ENCODE results near the gene ZBTB42. TPM values are rescaled to one million over a fixed set of nuclear protein-coding genes. Genes with fewer than 3 reads are reported as not detected.

Gene ZBTB42
- total and polyA plus RNA-seq, 2 of the 13 experiments (the other 11 are each of a cell fraction or from before 2014, with no cell fraction given): 2.8 to 4.2 TPM

DNA sequence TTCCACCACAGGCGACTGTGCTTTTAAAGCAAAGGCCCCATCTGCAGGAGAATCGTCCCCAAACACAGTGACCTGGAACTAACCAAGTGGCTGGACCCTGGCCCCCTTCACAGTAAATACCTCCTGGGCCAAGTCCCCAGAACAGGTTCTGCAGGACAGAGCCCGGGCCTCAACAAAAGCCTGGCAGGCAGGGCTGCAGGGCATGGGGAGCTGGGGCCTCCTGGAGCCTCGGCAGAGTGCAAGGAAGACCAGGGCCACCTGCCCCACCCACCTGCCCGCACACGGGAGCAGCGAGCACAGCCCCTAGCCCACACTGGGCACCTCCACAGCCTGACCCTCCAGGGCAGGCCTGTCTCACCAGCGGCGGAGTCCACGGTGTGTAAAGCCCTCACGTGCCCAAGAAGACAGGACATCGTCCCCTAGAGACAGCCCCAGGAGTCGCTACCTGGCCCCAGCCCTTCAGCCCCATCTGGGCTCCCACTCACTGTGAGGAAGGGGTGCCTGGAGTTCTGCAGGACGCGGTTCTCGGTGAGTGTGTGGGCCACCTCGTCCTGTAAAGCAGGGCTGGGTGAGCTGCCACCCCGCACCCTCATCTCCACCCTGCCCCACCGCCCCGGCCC, 26.3 kb upstream of the ZBTB42 start:
- no TSS peak for BruUV-seq (replicated peaks)
- Histone ChIP-seq H3K4me1 (ENCODE audit: insufficient read depth, low read length) (peaks cover 6% of the 10 kb centered on the region), H2AFZ (ENCODE audit: low read length) (no peak overlapping the region), H4K20me1 (ENCODE audit: insufficient read depth, low read length) (0 out of 2 replicates have a peak, but pooled peaks cover 3% of the 10 kb centered on the region), H3K9me3 (ENCODE audit: low read length) (peaks cover 8% of the 10 kb centered on the region), H3K36me3 (replicated peaks in 1 of 2; ENCODE audit: control insufficient read depth in 1 of 2, insufficient read depth in 2 of 2, low read length in 2 of 2) (peaks cover 24 to 35% of the 10 kb centered on the region in 2 experiments; a peak in 4 of 5 replicates), H3K4me3 (replicated peaks in 1 of 3; ENCODE audit: insufficient read depth in 1 of 3, low read depth in 2 of 3, low read length in 3 of 3) (no peak overlapping the region), H3K27ac (ENCODE audit: extremely low read length, insufficient read depth, low read length) (no peak overlapping the region), H3K27me3 (ENCODE audit: control insufficient read depth in 1 of 2, insufficient read depth in 2 of 2, low read length in 2 of 2) (no peaks in the 10 kb centered on the region), H3K9ac (ENCODE audit: insufficient read depth, low read depth, low read length) (no peak overlapping the region), H3K79me2 (ENCODE audit: insufficient read depth, low read length) (no peaks in the 10 kb centered on the region), H3K4me2 (ENCODE audit: low read depth, low read length) (no peak overlapping the region)
- FAIRE-seq: no peak
- POLR2A ChIA-PET: no interaction called here
- no peak for ATAC-seq
- TF ChIP-seq TEAD3 (CRISPR knock-in tag; optimal IDR thresholded peaks at IDR 0.05; ENCODE audit: borderline replicate concordance) (no peak), ZZZ3 (CRISPR knock-in tag; IDR thresholded peaks at IDR 0.05; ENCODE audit: borderline replicate concordance) (no peak), ZNF337 (CRISPR knock-in tag; IDR thresholded peaks at IDR 0.05; ENCODE audit: borderline replicate concordance, low read depth) (no peak), ZNF891 (CRISPR knock-in tag; IDR thresholded peaks at IDR 0.05) (no peak), ZKSCAN1 (IDR thresholded peaks at IDR 0.05; ENCODE audit: low read length) (no peak), IRX3 (CRISPR knock-in tag; IDR thresholded peaks at IDR 0.05; ENCODE audit: borderline replicate concordance, low read depth) (no peak), RBFOX2 (IDR thresholded peaks at IDR 0.05; ENCODE audit: low read depth, low read length) (0 out of 2 replicates have a peak, but pooled peaks have one; percentile 18), ZSCAN31 (CRISPR knock-in tag; IDR thresholded peaks at IDR 0.05; ENCODE audit: low read depth) (no peak), AGO2 (optimal IDR thresholded peaks at IDR 0.05; ENCODE audit: low read depth, low read length) (peak; percentile 2), ZNF616 (CRISPR knock-in tag; IDR thresholded peaks at IDR 0.05; ENCODE audit: low read depth) (no peak), ZNF331 (CRISPR knock-in tag; IDR thresholded peaks at IDR 0.05) (no peak), POLR2A (IDR thresholded peaks at IDR 0.05; ENCODE audit: insufficient read depth in 1 of 2, low read depth in 2 of 2, low read length in 2 of 2) (peak in 1 of 2 experiments; percentile 25; a peak in 1 of 4 replicates), ZBTB20 (CRISPR knock-in tag; IDR thresholded peaks at IDR 0.05; ENCODE audit: borderline replicate concordance, low read depth) (no peak), ZBTB42 (CRISPR knock-in tag; IDR thresholded peaks at IDR 0.05) (no peak), ZNF678 (CRISPR knock-in tag; IDR thresholded peaks at IDR 0.05) (no peak), THAP8 (CRISPR knock-in tag; IDR thresholded peaks at IDR 0.05; ENCODE audit: borderline replicate concordance) (no peak), PAX8 (CRISPR knock-in tag; IDR thresholded peaks at IDR 0.05; ENCODE audit: borderline replicate concordance) (no peak), POGK (CRISPR knock-in tag; conservative IDR thresholded peaks at IDR 0.05) (no peak), RFX3 (CRISPR knock-in tag; IDR thresholded peaks at IDR 0.05) (no peak), ZNF75D (CRISPR knock-in tag; IDR thresholded peaks at IDR 0.05; ENCODE audit: borderline replicate concordance) (no peak)
- intact Hi-C loops (cut with micrococcal nuclease; ENCODE audit: unreplicated experiment): no loop called here
- DNase-seq (ENCODE audit: low spot score): no peak
- WGBS (ENCODE audit: low lambda C conversion rate): 96% methylated on average over 5 of the region's 20 CpGs
- in situ Hi-C loops (cut with HindIII; ENCODE audit: extremely low pct_ligation_motif_present, low pct_unique_long_range_greater_than_20kb): no loop called here
- CTCF ChIA-PET (ENCODE audit: low intra/inter-chr PET ratio, low total read pairs): no interaction called here

All from HepG2 (cell line).